IMR-90 (cell line): ENCODE data around the gene OBI1. TPM values are rescaled to one million over a fixed set of nuclear protein-coding genes. Genes with fewer than 3 reads are reported as not detected.

ENCODE experiments used
- ATAC-seq: fragments of 200-7000 bp; cut with Tn5 transposase; 2 replicates; pipeline ENCODE4 v1.9.1; 2020; ENCODE audit warnings: low read depth, mild to moderate bottlenecking, moderate library complexity
- BruUV-seq: library from RNA; stranded (reverse); fragments of 400-500 nt; replicated peaks from 2 replicates; lab custom pipeline; 2021; lab: Mats Ljungman, UMichigan
- CTCF ChIA-PET: fragments of 300-600 bp; formaldehyde crosslinking; extraction: SDS; loops from one replicate; lab custom pipeline; 2021; ENCODE audit warnings: antibody characterized with exemption; lab: Yijun Ruan, JAX
- POLR2A ChIA-PET: fragments of 300-600 bp; sonication (Branson Sonifier 250); formaldehyde crosslinking; loops from one replicate; lab custom pipeline; 2022; ENCODE audit warnings: antibody characterized with exemption; ENCODE audit not compliant: unreplicated experiment; lab: Charles Lee
- DNase-seq: peaks from one replicate; pipeline ENCODE4 v3.0.0; 2013
- H2AFZ ChIP-seq: replicated peaks from 2 replicates; pipeline ENCODE3; 2013; ENCODE audit warnings: low read length, mild to moderate bottlenecking; ENCODE audit not compliant: poor library complexity
- H2AK5ac ChIP-seq: 2 replicates; pipeline ENCODE4 v1.6.1; 2013; ENCODE audit warnings: low read depth, low read length, inconsistent platforms
- H2AK9ac ChIP-seq: replicated peaks from 2 replicates; pipeline ENCODE3; 2013; ENCODE audit warnings: mild to moderate bottlenecking, low read depth, low read length, moderate library complexity; ENCODE audit not compliant: poor library complexity
- H2BK120ac ChIP-seq: 2 replicates; pipeline ENCODE4 v1.6.1; 2013; ENCODE audit warnings: low read depth, low read length, inconsistent platforms
- H2BK15ac ChIP-seq: 3 replicates; pipeline ENCODE4 v1.6.1; 2013; ENCODE audit warnings: low read depth, low read length, inconsistent platforms
- H2BK20ac ChIP-seq: 2 replicates; pipeline ENCODE4 v1.6.1; 2013; ENCODE audit warnings: low read depth, mild to moderate bottlenecking, inconsistent platforms, low read length, moderate library complexity
- H2BK5ac ChIP-seq: 2 replicates; pipeline ENCODE4 v1.6.1; 2013; ENCODE audit warnings: mild to moderate bottlenecking, low read depth, low read length, inconsistent platforms; ENCODE audit not compliant: poor library complexity, severe bottlenecking
- H3K14ac ChIP-seq: replicated peaks from 2 replicates; pipeline ENCODE4 v1.6.1; 2013; ENCODE audit warnings: low read depth, low read length, inconsistent platforms
- H3K18ac ChIP-seq: 2 replicates; pipeline ENCODE4 v1.6.1; 2013; ENCODE audit warnings: low read depth, low read length, control low read depth
- H3K23ac ChIP-seq: 2 replicates; pipeline ENCODE4 v1.6.1; 2013; ENCODE audit warnings: low read depth, low read length, inconsistent platforms
- H3K27ac ChIP-seq: 2 replicates; pipeline ENCODE4 v1.5.1; 2013; ENCODE audit warnings: mild to moderate bottlenecking, control low read depth, low read length; ENCODE audit not compliant: insufficient read depth
- H3K27me3 ChIP-seq: 2 replicates; pipeline ENCODE4 v1.6.1; 2013; ENCODE audit warnings: low read length; ENCODE audit not compliant: control insufficient read depth, insufficient read depth
- H3K36me3 ChIP-seq: 2 replicates; pipeline ENCODE4 v1.6.1; 2013; ENCODE audit warnings: low read length, mixed read lengths; ENCODE audit not compliant: control insufficient read depth, insufficient read depth
- H3K4ac ChIP-seq: 2 replicates; pipeline ENCODE4 v1.6.1; 2013; ENCODE audit warnings: low read depth, low read length, inconsistent platforms
- H3K4me1 ChIP-seq: 2 replicates; pipeline ENCODE4 v1.6.1; 2013; ENCODE audit warnings: low read length, mixed read lengths; ENCODE audit not compliant: control insufficient read depth, insufficient read depth
- H3K4me2 ChIP-seq: 2 replicates; pipeline ENCODE4 v1.6.1; 2013; ENCODE audit warnings: low read depth, mild to moderate bottlenecking, control low read depth, low read length, moderate library complexity
- H3K4me3 ChIP-seq: 2 replicates; pipeline ENCODE4 v1.5.1; 2013; ENCODE audit warnings: low read depth, mild to moderate bottlenecking, control low read depth, low read length, moderate library complexity; ENCODE audit not compliant: insufficient read depth
- H3K56ac ChIP-seq: 2 replicates; pipeline ENCODE4 v1.6.1; 2013; ENCODE audit warnings: low read length, inconsistent platforms; ENCODE audit not compliant: insufficient read depth; ENCODE audit errors: extremely low read depth
- H3K79me1 ChIP-seq, 2 experiments: 2 replicates each; pipeline ENCODE4 v1.6.1; 2013; ENCODE audit warnings: low read length in 2 of 2, inconsistent platforms in 1 of 2, low read depth in 1 of 2
- H3K9ac ChIP-seq: 2 replicates; pipeline ENCODE4 v1.6.1; 2013; ENCODE audit warnings: low read depth, low read length, control low read depth
- H3K9me1 ChIP-seq: 2 replicates; pipeline ENCODE4 v1.6.1; 2013; ENCODE audit warnings: low read length, inconsistent platforms; ENCODE audit not compliant: insufficient read depth
- H3K9me3 ChIP-seq: 2 replicates; pipeline ENCODE4 v1.6.1; 2013; ENCODE audit warnings: low read length; ENCODE audit not compliant: control insufficient read depth, insufficient read depth
- H4K20me1 ChIP-seq: 2 replicates; pipeline ENCODE4 v1.6.1; 2013; ENCODE audit warnings: low read length, inconsistent platforms; ENCODE audit not compliant: insufficient read depth
- H4K5ac ChIP-seq: 2 replicates; pipeline ENCODE4 v1.6.1; 2013; ENCODE audit warnings: mild to moderate bottlenecking, low read depth, low read length, control low read depth
- H4K8ac ChIP-seq, 2 experiments: 2 replicates each; pipeline ENCODE4 v1.6.1; 2013; ENCODE audit warnings: low read depth in 2 of 2, low read length in 2 of 2, control low read depth in 1 of 2, inconsistent platforms in 1 of 2
- H4K91ac ChIP-seq: 2 replicates; pipeline ENCODE4 v1.6.1; 2013; ENCODE audit warnings: low read depth, low read length, inconsistent platforms; ENCODE audit not compliant: insufficient read depth
- NFE2L2 ChIP-seq: fragments of 150-350 bp; IDR thresholded peaks from 2 replicates; pipeline ENCODE4 v1.6.1; 2016; ENCODE audit warnings: low read depth, mild to moderate bottlenecking, low read length
- RCOR1 ChIP-seq: IDR thresholded peaks from 2 replicates; pipeline ENCODE4 v1.6.1; 2012; ENCODE audit warnings: mild to moderate bottlenecking, low read length, improper control_type of control experiment; ENCODE audit not compliant: insufficient replicate concordance
- WGBS, 2 experiments: methylation state at CpG; one replicate each; pipeline versions ENCODE4 v1.1.5 to v1.1.7; 2013; ENCODE audit warnings: missing lambda C conversion rate in 2 of 2; ENCODE audit not compliant: insufficient read length in 1 of 2; ENCODE audit errors: extremely low coverage in 2 of 2; 5-methylcytosine and 5-hydroxymethylcytosine counted together
- dilution Hi-C: fragments of 300-500 bp; cut with HindIII; formaldehyde crosslinking; loops from one replicate; pipeline ENCODE4 v1.14.3; 2018; ENCODE audit warnings: low sequenced_read_pairs; ENCODE audit not compliant: unreplicated experiment
- in situ Hi-C: fragments of 300-500 bp; cut with MboI; formaldehyde crosslinking; loops from 3 replicates; pipeline ENCODE4 v1.14.3; 2019; ENCODE audit warnings: low sequenced_read_pairs, inconsistent platforms, mixed read lengths
- intact Hi-C: fragments of 100-400 bp; cut with micrococcal nuclease; formaldehyde crosslinking; loops from 2 replicates; pipeline ENCODE4 v1.10.0; 2022
- polyA plus RNA-seq, 3 experiments: library from polyadenylated mRNA; depleted of rRNA; stranded (reverse); fragments of >200 nt; gene quantifications; 2 replicates each; pipeline ENCODE4 v1.2.3, GENCODE V29; 2012; ENCODE audit warnings: low replicate concordance in 1 of 3
- total RNA-seq: library from RNA; depleted of rRNA; stranded (reverse); fragments of >200 nt; gene quantifications from 2 replicates; pipeline ENCODE4 v1.2.3, GENCODE V29; 2012

The OBI1 gene
- total and polyA plus RNA-seq, 2 of the 4 experiments (the other 2 are of a cell fraction): 4.4 to 11.8 TPM

- peaks cover 10% of the 10 kb centered on the region; the same call in 1 of the 2 replicates for H3K9me3 ChIP-seq
- peaks cover 3% of the 10 kb centered on the region; the same call in 1 of the 2 replicates for H3K4me1 ChIP-seq
- H3K9ac ChIP-seq: no peak overlapping the region
- no peak overlapping the region for H3K4ac ChIP-seq
- no peak overlapping the region for H2BK15ac ChIP-seq
- no peak overlapping the region for H3K14ac ChIP-seq
- no peak overlapping the region for H2AK9ac ChIP-seq
- no peaks in the 10 kb centered on the region for H3K36me3 ChIP-seq
- H2AFZ ChIP-seq: no peak overlapping the region
- H3K9me1 ChIP-seq: no peaks in the 10 kb centered on the region
- H2BK5ac ChIP-seq: no peak overlapping the region
- H3K4me3 ChIP-seq: no peak overlapping the region
- ChIA-PET CTCF (no interaction called here), POLR2A (no interaction called here)
- intact Hi-C loops (no loop called here), in situ Hi-C loops (no loop called here), dilution Hi-C loops (no loop called here)
- no peaks in the 10 kb centered on the region; the same call in 1 of the 2 replicates for H4K20me1 ChIP-seq
- no peak overlapping the region for H3K23ac ChIP-seq
- ATAC-seq (no peak), DNase-seq (no peak)
- H4K5ac ChIP-seq: no peak overlapping the region
- no peak overlapping the region for H3K4me2 ChIP-seq
- H4K8ac ChIP-seq: no peak overlapping the region
- no TSS peak for BruUV-seq
- TF ChIP-seq RCOR1: no peak
- TF ChIP-seq NFE2L2: no peak
- peaks cover 89% of the 10 kb centered on the region for H3K27me3 ChIP-seq
- H3K27ac ChIP-seq: no peak overlapping the region
- no peak overlapping the region for H4K91ac ChIP-seq
- H3K18ac ChIP-seq: no peak overlapping the region
- H2BK20ac ChIP-seq: no peak overlapping the region
- no peaks in the 10 kb centered on the region for H3K79me1 ChIP-seq
- H2BK120ac ChIP-seq: no peak overlapping the region
- no peak overlapping the region for H3K56ac ChIP-seq
- no peak overlapping the region for H2AK5ac ChIP-seq
- 11% methylated on average over 5 of the region's 30 CpGs; no CpG with 5 or more reads in 1 of the 2 experiments for WGBS, 2 experiments
Measured at GRCh38 chr13:78606471-78607408, 52.2 kb downstream of the OBI1 start.
